AG04450 (cell line): ENCODE data around the gene ASCC1. TPM values are rescaled to one million over a fixed set of nuclear protein-coding genes. Genes with fewer than 3 reads are reported as not detected.

Experiments
- CTCF ChIA-PET: fragments of 300-600, 350-600 bp; formaldehyde crosslinking; extraction: SDS; loops from one replicate; lab custom pipeline; 2022; ENCODE audit warnings: antibody characterized with exemption, inconsistent platforms; lab: Charles Lee
- POLR2A ChIA-PET: fragments of 350-600 bp; formaldehyde crosslinking; extraction: SDS; loops from one replicate; lab custom pipeline; 2021; ENCODE audit warnings: antibody characterized with exemption, inconsistent platforms; lab: Yijun Ruan, JAX
- DNase-seq: peaks from one replicate; pipeline ENCODE4 v3.0.0-alpha.2; 2011; ENCODE audit warnings: low read depth, low spot score
- H3K27ac ChIP-seq: one replicate; pipeline ENCODE4 v1.5.1; 2012; ENCODE audit warnings: low read depth, low read length, control low read depth
- H3K27me3 ChIP-seq: one replicate; pipeline ENCODE4 v1.6.0; 2012; ENCODE audit warnings: low read length; ENCODE audit not compliant: control insufficient read depth, insufficient read depth
- H3K4me3 ChIP-seq: 2 replicates; pipeline ENCODE4 v1.5.1; 2011; ENCODE audit warnings: mild to moderate bottlenecking, low read depth, low read length, control low read depth
- H3K9me3 ChIP-seq: 2 replicates; pipeline ENCODE4 v1.5.1; 2012; ENCODE audit warnings: low read length; ENCODE audit not compliant: control insufficient read depth, insufficient read depth
- polyA plus RNA-seq: library from polyadenylated mRNA; depleted of rRNA; stranded (reverse); fragments of >200 nt; gene quantifications from 2 replicates; pipeline ENCODE4 v1.2.3, GENCODE V29; 2011
- TF ChIP-seq, protein P1 (sequence below): IDR thresholded peaks from 2 replicates; pipeline ENCODE4 v1.5.1; 2011; ENCODE audit warnings: low read depth, low read length, control low read depth, inconsistent platforms

The ASCC1 gene
- polyA plus RNA-seq, 1 experiment = 43.7 TPM

DNA sequence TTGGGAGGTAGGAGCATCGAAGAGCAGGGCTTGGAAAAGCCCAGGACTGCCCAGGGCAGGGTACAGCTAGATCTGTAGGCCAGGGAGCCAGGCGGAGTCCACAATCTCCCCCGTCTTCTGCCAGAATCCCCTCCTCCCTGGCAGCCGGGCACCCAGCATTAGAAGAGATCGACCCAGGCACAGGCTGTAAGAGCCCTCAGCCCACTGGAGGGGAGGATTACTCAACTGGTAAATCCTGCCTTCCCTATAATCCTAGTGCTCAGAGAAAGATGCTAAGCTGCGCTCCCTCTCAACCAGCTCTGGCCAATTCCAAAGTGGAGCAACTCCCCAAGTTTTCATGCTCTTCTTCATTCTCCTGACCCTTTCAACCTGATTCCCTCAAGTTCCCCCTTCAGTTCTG lies 130.9 kb downstream of the ASCC1 start:
- TF ChIP-seq, protein P1, sequence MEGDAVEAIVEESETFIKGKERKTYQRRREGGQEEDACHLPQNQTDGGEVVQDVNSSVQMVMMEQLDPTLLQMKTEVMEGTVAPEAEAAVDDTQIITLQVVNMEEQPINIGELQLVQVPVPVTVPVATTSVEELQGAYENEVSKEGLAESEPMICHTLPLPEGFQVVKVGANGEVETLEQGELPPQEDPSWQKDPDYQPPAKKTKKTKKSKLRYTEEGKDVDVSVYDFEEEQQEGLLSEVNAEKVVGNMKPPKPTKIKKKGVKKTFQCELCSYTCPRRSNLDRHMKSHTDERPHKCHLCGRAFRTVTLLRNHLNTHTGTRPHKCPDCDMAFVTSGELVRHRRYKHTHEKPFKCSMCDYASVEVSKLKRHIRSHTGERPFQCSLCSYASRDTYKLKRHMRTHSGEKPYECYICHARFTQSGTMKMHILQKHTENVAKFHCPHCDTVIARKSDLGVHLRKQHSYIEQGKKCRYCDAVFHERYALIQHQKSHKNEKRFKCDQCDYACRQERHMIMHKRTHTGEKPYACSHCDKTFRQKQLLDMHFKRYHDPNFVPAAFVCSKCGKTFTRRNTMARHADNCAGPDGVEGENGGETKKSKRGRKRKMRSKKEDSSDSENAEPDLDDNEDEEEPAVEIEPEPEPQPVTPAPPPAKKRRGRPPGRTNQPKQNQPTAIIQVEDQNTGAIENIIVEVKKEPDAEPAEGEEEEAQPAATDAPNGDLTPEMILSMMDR = no peak
- Histone ChIP-seq H3K4me3 (no peak overlapping the region), H3K9me3 (no peaks in the 10 kb centered on the region; the same call in 1 of the 2 replicates), H3K27me3 (peaks cover 60% of the 10 kb centered on the region), H3K27ac (no peak overlapping the region)
- ChIA-PET CTCF (interaction anchor here (1.8 kb wide), 1 partner anchor 189 kb away, joined by 7 read pairs; no protein-coding TSS in a partner anchor), POLR2A (no interaction called here)
- DNase-seq = no peak

- POLR2A ChIA-PET = no interaction called here
- Histone ChIP-seq H3K4me3 (no peak overlapping the region), H3K27me3 (peaks cover 49% of the 10 kb centered on the region), H3K9me3 (no peaks in the 10 kb centered on the region; the same call in 1 of the 2 replicates), H3K27ac (no peak overlapping the region)
- CTCF ChIA-PET = interaction anchor here (1.8 kb wide), 1 partner anchor 188 kb away, joined by 7 read pairs; no protein-coding TSS in a partner anchor
- no peak for DNase-seq
- TF ChIP-seq, protein P1 = no peak
These were observed 132.2 kb downstream of the ASCC1 start for GRCh38 chr10:72083790-72084459.

GRCh38 chr10:72082856-72083789 lies 133.0 kb downstream of the ASCC1 start:
- CTCF ChIA-PET = no interaction called here
- H3K27ac ChIP-seq = no peak overlapping the region
- H3K27me3 ChIP-seq = peaks cover 41% of the 10 kb centered on the region
- POLR2A ChIA-PET = no interaction called here
- no peak overlapping the region for H3K4me3 ChIP-seq
- DNase-seq = no peak
- H3K9me3 ChIP-seq = no peaks in the 10 kb centered on the region; the same call in 1 of the 2 replicates
- TF ChIP-seq, protein P1 = no peak

- POLR2A ChIA-PET = no interaction called here
- Histone ChIP-seq H3K9me3 (no peaks in the 10 kb centered on the region), H3K27me3 (peaks cover 36% of the 10 kb centered on the region), H3K4me3 (no peak overlapping the region), H3K27ac (no peak overlapping the region)
- no peak for DNase-seq
- TF ChIP-seq, protein P1 = no peak
- CTCF ChIA-PET = no interaction called here
These were observed 134.1 kb downstream of the ASCC1 start for GRCh38 chr10:72081772-72082590.
